Dendritic cell treated with granulocyte-macrophage colony-stimulating factor and Interleukin-4, amounts not matched to agents 40 ng/mL and 50 ng/mL, for 4 days (primary cell): ENCODE data around the gene TXNIP.

Source experiments
- H3K27ac Mint-ChIP-seq: one replicate; pipeline ENCODE4 v1.8.0; 2022; ENCODE audit warnings: mild to moderate bottlenecking, mixed read lengths
- H3K27me3 Mint-ChIP-seq: one replicate; pipeline ENCODE4 v1.8.0; 2022; ENCODE audit warnings: mild to moderate bottlenecking, mixed read lengths
- H3K36me3 Mint-ChIP-seq: one replicate; pipeline ENCODE4 v1.8.0; 2022; ENCODE audit warnings: low read depth, mixed read lengths
- H3K4me1 Mint-ChIP-seq: one replicate; pipeline ENCODE4 v1.8.0; 2022; ENCODE audit warnings: low read depth, mixed read lengths
- H3K4me3 Mint-ChIP-seq: one replicate; pipeline ENCODE4 v1.8.0; 2022; ENCODE audit warnings: mild to moderate bottlenecking, moderate library complexity, mixed read lengths
- H3K9me3 Mint-ChIP-seq: one replicate; pipeline ENCODE4 v1.8.0; 2022; ENCODE audit warnings: mixed read lengths
- intact Hi-C: fragments of 100-400 bp; cut with micrococcal nuclease; formaldehyde crosslinking; loops from one replicate; pipeline ENCODE4 v1.15.0; 2022

TXNIP gene

GRCh38 chr1:146021050-146021445 lies 24.7 kb upstream of the TXNIP start:
- intact Hi-C loops: no loop called here
- Mint-ChIP-seq H3K27me3 (peaks cover 41% of the 10 kb centered on the region), H3K9me3 (no peaks in the 10 kb centered on the region), H3K4me3 (no peak overlapping the region), H3K4me1 (peaks cover 24% of the 10 kb centered on the region), H3K27ac (no peak overlapping the region), H3K36me3 (no peaks in the 10 kb centered on the region)

- Mint-ChIP-seq H3K27me3 (peaks cover 43% of the 10 kb centered on the region), H3K36me3 (no peaks in the 10 kb centered on the region), H3K27ac (no peak overlapping the region), H3K9me3 (no peaks in the 10 kb centered on the region), H3K4me1 (peaks cover 24% of the 10 kb centered on the region), H3K4me3 (no peak overlapping the region)
- intact Hi-C loops: no loop called here
These were observed 24.0 kb upstream of the TXNIP start for GRCh38 chr1:146020058-146021049.

GRCh38 chr1:146019231-146020057 lies 23.1 kb upstream of the TXNIP start:
- no peaks in the 10 kb centered on the region for H3K36me3 Mint-ChIP-seq
- peaks cover 24% of the 10 kb centered on the region for H3K4me1 Mint-ChIP-seq
- no peaks in the 10 kb centered on the region for H3K9me3 Mint-ChIP-seq
- intact Hi-C loops: no loop called here
- peaks cover 48% of the 10 kb centered on the region for H3K27me3 Mint-ChIP-seq
- no peak overlapping the region for H3K27ac Mint-ChIP-seq
- peak overlapping the region; percentile 37 for H3K4me3 Mint-ChIP-seq

GRCh38 chr1:146016891-146017290 lies 20.5 kb upstream of the TXNIP start:
- peaks cover 24% of the 10 kb centered on the region for H3K4me1 Mint-ChIP-seq
- H3K9me3 Mint-ChIP-seq: no peaks in the 10 kb centered on the region
- no peak overlapping the region for H3K4me3 Mint-ChIP-seq
- intact Hi-C loops: no loop called here
- peaks cover 48% of the 10 kb centered on the region for H3K27me3 Mint-ChIP-seq
- no peak overlapping the region for H3K27ac Mint-ChIP-seq
- no peaks in the 10 kb centered on the region for H3K36me3 Mint-ChIP-seq

- Mint-ChIP-seq H3K27me3 (peaks cover 25% of the 10 kb centered on the region), H3K4me1 (peaks cover 10% of the 10 kb centered on the region), H3K4me3 (no peak overlapping the region), H3K36me3 (no peaks in the 10 kb centered on the region), H3K9me3 (no peaks in the 10 kb centered on the region), H3K27ac (no peak overlapping the region)
- intact Hi-C loops: loop anchor here (1.0 to 2.0 kb wide), 3 partner anchors 36 to 169 kb away; partner anchors contain the start of gene NUDT17
These were observed 17.2 kb upstream of the TXNIP start for GRCh38 chr1:146013559-146013922.

- Mint-ChIP-seq H3K36me3 (no peaks in the 10 kb centered on the region), H3K9me3 (no peaks in the 10 kb centered on the region), H3K27ac (no peak overlapping the region), H3K27me3 (peaks cover 19% of the 10 kb centered on the region), H3K4me3 (no peak overlapping the region), H3K4me1 (peaks cover 10% of the 10 kb centered on the region)
- intact Hi-C loops: loop anchor here (1.0 to 2.0 kb wide), 3 partner anchors 36 to 168 kb away; partner anchors contain the start of gene NUDT17
These were observed 16.6 kb upstream of the TXNIP start for GRCh38 chr1:146012703-146013558.

GRCh38 chr1:146010126-146010738 lies 13.9 kb upstream of the TXNIP start:
- H3K36me3 Mint-ChIP-seq: no peaks in the 10 kb centered on the region
- H3K4me3 Mint-ChIP-seq: no peak overlapping the region
- peaks cover 34% of the 10 kb centered on the region for H3K4me1 Mint-ChIP-seq
- intact Hi-C loops: no loop called here
- no peaks in the 10 kb centered on the region for H3K9me3 Mint-ChIP-seq
- peaks cover 5% of the 10 kb centered on the region for H3K27me3 Mint-ChIP-seq
- H3K27ac Mint-ChIP-seq: peak overlapping the region; percentile 65

- intact Hi-C loops: loop anchor here (1.0 kb wide), 1 partner anchor 30 kb away; no protein-coding TSS in a partner anchor
- no peaks in the 10 kb centered on the region for H3K9me3 Mint-ChIP-seq
- H3K4me3 Mint-ChIP-seq: peak overlapping the region; percentile 17
- H3K4me1 Mint-ChIP-seq: peaks cover 47% of the 10 kb centered on the region
- peak overlapping the region; percentile 81 for H3K27ac Mint-ChIP-seq
- H3K27me3 Mint-ChIP-seq: no peaks in the 10 kb centered on the region
- no peaks in the 10 kb centered on the region for H3K36me3 Mint-ChIP-seq
These were observed 11.2 kb upstream of the TXNIP start for GRCh38 chr1:146007489-146008133.

GRCh38 chr1:146001709-146002108 lies 5.3 kb upstream of the TXNIP start:
- Mint-ChIP-seq H3K9me3 (no peaks in the 10 kb centered on the region), H3K27ac (peak overlapping the region; percentile 30), H3K4me1 (peaks cover 54% of the 10 kb centered on the region), H3K27me3 (no peaks in the 10 kb centered on the region), H3K4me3 (no peak overlapping the region), H3K36me3 (peaks cover 11% of the 10 kb centered on the region)
- intact Hi-C loops: no loop called here

- Mint-ChIP-seq H3K9me3 (no peaks in the 10 kb centered on the region), H3K27me3 (no peaks in the 10 kb centered on the region), H3K4me1 (peaks cover 31% of the 10 kb centered on the region), H3K36me3 (peaks cover 33% of the 10 kb centered on the region), H3K4me3 (peak overlapping the region; percentile 5), H3K27ac (peak overlapping the region; percentile 67)
- intact Hi-C loops: no loop called here
These were observed 3.1 kb upstream of the TXNIP start for GRCh38 chr1:145999321-146000024.

- intact Hi-C loops: no loop called here
- no peaks in the 10 kb centered on the region for H3K27me3 Mint-ChIP-seq
- H3K27ac Mint-ChIP-seq: peak overlapping the region; percentile 95
- H3K36me3 Mint-ChIP-seq: peaks cover 51% of the 10 kb centered on the region
- peak overlapping the region; percentile 99 for H3K4me3 Mint-ChIP-seq
- peaks cover 34% of the 10 kb centered on the region for H3K4me1 Mint-ChIP-seq
- H3K9me3 Mint-ChIP-seq: no peaks in the 10 kb centered on the region
These were observed 1.3 kb upstream of the TXNIP start for GRCh38 chr1:145997718-145998023.

GRCh38 chr1:145997016-145997717 lies 788 bp upstream of the TXNIP start:
- H3K27ac Mint-ChIP-seq: peak overlapping the region; percentile 95
- no peaks in the 10 kb centered on the region for H3K27me3 Mint-ChIP-seq
- intact Hi-C loops: no loop called here
- peaks cover 56% of the 10 kb centered on the region for H3K36me3 Mint-ChIP-seq
- H3K4me1 Mint-ChIP-seq: peaks cover 37% of the 10 kb centered on the region
- no peaks in the 10 kb centered on the region for H3K9me3 Mint-ChIP-seq
- H3K4me3 Mint-ChIP-seq: peak overlapping the region; percentile 99
